CD14-positive monocyte (primary cell): ENCODE measurements around the gene DDAH1. TPM values are rescaled to one million over a fixed set of nuclear protein-coding genes. Genes with fewer than 3 reads are reported as not detected.

Experiments
- DNase-seq, 3 donors: peaks; one replicate each; pipeline ENCODE4 v3.0.0-alpha.2; 2011 to 2022
- H2AFZ ChIP-seq: 2 replicates; pipeline ENCODE4 v1.6.0; 2012; ENCODE audit warnings: mild to moderate bottlenecking, low read depth, low read length, inconsistent platforms; ENCODE audit not compliant: insufficient read depth, poor library complexity, severe bottlenecking
- H3K27ac ChIP-seq, 2 donors: 1 replicate in 1 of 2; 2 replicates in 1 of 2; pipeline ENCODE4 v1.5.1; 2012 to 2013; ENCODE audit warnings: low read length in 2 of 2, control low read depth in 1 of 2, inconsistent platforms in 1 of 2, low read depth in 1 of 2, mild to moderate bottlenecking in 1 of 2
- H3K27me3 ChIP-seq, 2 donors: one replicate each; pipeline versions ENCODE4 v1.6.0 to v1.6.1; 2011 to 2013; ENCODE audit warnings: low read length in 2 of 2; ENCODE audit not compliant: control insufficient read depth in 2 of 2, insufficient read depth in 2 of 2
- H3K36me3 ChIP-seq, 2 donors: replicated peaks in 1 of 2; 1 replicate in 1 of 2; 2 replicates in 1 of 2; pipeline versions ENCODE4 v1.5.1 to v1.6.1; 2012 to 2013; ENCODE audit warnings: low read length in 2 of 2, control low read depth in 1 of 2, inconsistent platforms in 1 of 2, mild to moderate bottlenecking in 1 of 2; ENCODE audit not compliant: insufficient read depth in 2 of 2, control insufficient read depth in 1 of 2
- H3K4me1 ChIP-seq, 2 donors: 1 replicate in 1 of 2; 2 replicates in 1 of 2; pipeline versions ENCODE4 v1.5.1 to v1.6.1; 2012 to 2013; ENCODE audit warnings: low read length in 2 of 2, control low read depth in 1 of 2, inconsistent platforms in 1 of 2, mild to moderate bottlenecking in 1 of 2, moderate library complexity in 1 of 2; ENCODE audit not compliant: insufficient read depth in 2 of 2, control insufficient read depth in 1 of 2
- H3K4me2 ChIP-seq: replicated peaks from 2 replicates; pipeline ENCODE3; 2012; ENCODE audit warnings: low read length, moderate library complexity, mild to moderate bottlenecking; ENCODE audit not compliant: poor library complexity, severe bottlenecking; ENCODE audit errors: extremely low read depth
- H3K4me3 ChIP-seq, 3 experiments: fragments of 200-600 bp in 1 of 3; sonication (generic) in 1 of 3; replicated peaks in 1 of 3; 1 replicate in 2 of 3; 2 replicates in 1 of 3; pipeline ENCODE4 v1.5.1; 2011 to 2013; ENCODE audit warnings: low read length in 3 of 3, mild to moderate bottlenecking in 3 of 3, control low read depth in 2 of 3, low read depth in 2 of 3, inconsistent platforms in 1 of 3, moderate library complexity in 1 of 3
- H3K79me2 ChIP-seq: 2 replicates; pipeline ENCODE4 v1.6.0; 2012; ENCODE audit warnings: mild to moderate bottlenecking, control low read depth, inconsistent platforms, low read length, moderate library complexity; ENCODE audit not compliant: insufficient read depth
- H3K9ac ChIP-seq: 2 replicates; pipeline ENCODE4 v1.6.0; 2017; ENCODE audit warnings: low read length, mild to moderate bottlenecking; ENCODE audit not compliant: insufficient read depth, poor library complexity, severe bottlenecking
- H3K9me3 ChIP-seq, 2 donors: replicated peaks in 1 of 2; 1 replicate in 1 of 2; 2 replicates in 1 of 2; pipeline versions ENCODE4 v1.5.1 to v1.6.1; 2012 to 2013; ENCODE audit warnings: low read length in 2 of 2, control low read depth in 1 of 2; ENCODE audit not compliant: control insufficient read depth in 1 of 2, insufficient read depth in 1 of 2
- H4K20me1 ChIP-seq: 2 replicates; pipeline ENCODE4 v1.6.0; 2012; ENCODE audit warnings: mild to moderate bottlenecking, low read length, control low read depth, moderate library complexity; ENCODE audit not compliant: insufficient read depth
- H3K27ac Mint-ChIP-seq, 7 donors: one replicate each; pipeline ENCODE4 v1.8.0; 2020; ENCODE audit warnings: mild to moderate bottlenecking in 7 of 7, mixed read lengths in 7 of 7, moderate library complexity in 6 of 7, inconsistent platforms in 2 of 7
- H3K27me3 Mint-ChIP-seq, 3 donors: one replicate each; pipeline ENCODE4 v1.8.0; 2021 to 2022; ENCODE audit warnings: low read depth in 3 of 3, mild to moderate bottlenecking in 3 of 3, mixed read lengths in 3 of 3, moderate library complexity in 3 of 3, inconsistent platforms in 1 of 3
- H3K36me3 Mint-ChIP-seq, 2 donors: one replicate each; pipeline ENCODE4 v1.8.0; 2020; ENCODE audit warnings: mixed read lengths in 2 of 2, inconsistent platforms in 1 of 2, mild to moderate bottlenecking in 1 of 2
- H3K4me1 Mint-ChIP-seq: one replicate; pipeline ENCODE4 v1.8.0; 2020; ENCODE audit warnings: mild to moderate bottlenecking, mixed read lengths
- H3K4me3 Mint-ChIP-seq, 2 donors: one replicate each; pipeline ENCODE4 v1.8.0; 2020; ENCODE audit warnings: mild to moderate bottlenecking in 2 of 2, mixed read lengths in 2 of 2, moderate library complexity in 1 of 2
- H3K9me3 Mint-ChIP-seq, 7 donors: one replicate each; pipeline ENCODE4 v1.8.0; 2020 to 2022; ENCODE audit warnings: mixed read lengths in 7 of 7, mild to moderate bottlenecking in 6 of 7, moderate library complexity in 6 of 7, inconsistent platforms in 2 of 7
- CTCF ChIP-seq: fragments of 200-600 bp; IDR thresholded peaks from one replicate; pipeline ENCODE4 v1.8.0; 2022; ENCODE audit warnings: antibody characterized with exemption, mild to moderate bottlenecking
- WGBS: methylation state at CpG from one replicate; pipeline ENCODE4 v1.1.5; 2013; ENCODE audit warnings: missing lambda C conversion rate; ENCODE audit not compliant: insufficient coverage; 5-methylcytosine and 5-hydroxymethylcytosine counted together
- intact Hi-C, 2 donors: fragments of 100-400 bp; cut with micrococcal nuclease; formaldehyde crosslinking; loops; one replicate each; pipeline versions ENCODE4 v1.15.0 to v1.15.1; 2023
- polyA plus RNA-seq, 3 donors: library from polyadenylated mRNA; depleted of rRNA in 1 of 3; unstranded in 2 of 3; stranded (reverse) in 1 of 3; fragments of 300-500 nt in 2 of 3; fragments of >200 nt in 1 of 3; fragmentation: Illumina TruSeq in 2 of 3; gene quantifications; 1 replicate in 2 of 3; 2 replicates in 1 of 3; pipeline ENCODE4 v1.2.3, GENCODE V29; 2012 to 2021

Gene DDAH1
- polyA plus RNA-seq, 3 donors, result not detected

- H3K4me1 Mint-ChIP-seq, result peaks cover 14% of the 10 kb centered on the region
- Histone ChIP-seq H3K4me1 (peaks cover 6 to 16% of the 10 kb centered on the region in 2 donors), H3K9me3 (peaks cover 0 to 5% of the 10 kb centered on the region in 2 donors), H3K27me3 (peaks cover 31 to 45% of the 10 kb centered on the region in 2 donors), H3K36me3 (no peaks in the 10 kb centered on the region), H2AFZ (peak overlapping the region; percentile 68), H3K27ac (no peak overlapping the region), H3K4me2 (peak overlapping the region; percentile 86), H3K79me2 (no peaks in the 10 kb centered on the region), H3K9ac (no peak overlapping the region), H4K20me1 (no peaks in the 10 kb centered on the region), H3K4me3 (peak overlapping the region in 2 of 3 experiments; percentile 14 to 73)
- H3K27ac Mint-ChIP-seq, result peak overlapping the region in 1 of 7 donors; percentile 82
- peaks cover 36 to 44% (median 38%) of the 10 kb centered on the region in 3 donors for H3K27me3 Mint-ChIP-seq
- peak overlapping the region; percentile 70 to 81 for H3K4me3 Mint-ChIP-seq
- intact Hi-C loops, result no loop called here
- no peak for DNase-seq
- no peak for TF ChIP-seq CTCF
- H3K36me3 Mint-ChIP-seq, result peaks cover 0 to 2% of the 10 kb centered on the region in 2 donors
- 8% methylated on average over 25 of the region's 26 CpGs for WGBS
- peaks cover 2 to 14% (median 9%) of the 10 kb centered on the region in 7 donors for H3K9me3 Mint-ChIP-seq
These were observed 1.0 kb downstream of the DDAH1 start for GRCh38 chr1:85463731-85464496.

DNA sequence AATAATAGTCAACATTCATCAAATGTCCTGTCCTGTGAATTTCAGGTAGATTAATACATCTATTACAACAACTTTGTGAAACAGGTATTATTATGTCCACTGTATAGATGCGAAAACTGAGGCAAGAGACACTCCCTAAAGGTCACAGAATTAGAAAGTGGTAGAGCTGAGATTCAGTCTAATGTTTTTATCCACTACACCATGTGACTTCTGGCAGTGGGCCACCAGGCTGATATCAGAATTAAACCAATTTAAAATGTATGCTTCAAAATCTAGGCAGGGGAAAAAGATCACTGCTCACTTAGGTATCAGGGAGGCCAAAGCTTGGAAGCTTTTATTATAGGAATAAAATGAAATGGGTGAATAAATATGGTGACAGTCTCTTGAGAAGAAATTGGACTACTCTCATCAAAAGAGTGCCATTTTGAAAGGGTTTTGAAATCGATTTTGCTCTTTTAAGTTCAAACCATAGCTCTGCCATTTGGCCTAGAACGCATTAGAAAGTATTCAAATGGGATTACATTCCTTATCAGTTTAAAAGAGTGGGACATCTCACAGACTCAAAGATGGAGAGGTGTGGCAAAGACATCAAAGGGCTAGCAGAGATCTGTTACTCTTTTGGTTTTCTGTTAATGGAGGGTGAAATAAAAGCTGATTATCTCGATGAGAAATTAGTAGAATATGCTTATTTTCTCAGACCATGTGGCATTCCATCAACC lies 1.9 kb downstream of the DDAH1 start:
- peaks cover 36 to 44% (median 38%) of the 10 kb centered on the region in 3 donors for H3K27me3 Mint-ChIP-seq
- Histone ChIP-seq H3K9ac (no peak overlapping the region), H3K4me1 (peaks cover 6 to 16% of the 10 kb centered on the region in 2 donors), H3K27ac (no peak overlapping the region), H3K27me3 (peaks cover 31 to 45% of the 10 kb centered on the region in 2 donors), H2AFZ (no peak overlapping the region), H3K36me3 (no peaks in the 10 kb centered on the region), H3K4me2 (no peak overlapping the region), H4K20me1 (no peaks in the 10 kb centered on the region), H3K79me2 (no peaks in the 10 kb centered on the region), H3K4me3 (no peak overlapping the region), H3K9me3 (peaks cover 0 to 5% of the 10 kb centered on the region in 2 donors)
- H3K36me3 Mint-ChIP-seq, result peaks cover 0 to 2% of the 10 kb centered on the region in 2 donors
- intact Hi-C loops, result no loop called here
- no peak overlapping the region for H3K27ac Mint-ChIP-seq
- TF ChIP-seq CTCF, result no peak
- peaks cover 0 to 9% (median 2%) of the 10 kb centered on the region in 7 donors for H3K9me3 Mint-ChIP-seq
- no CpG with 5 or more reads among the region's 4 CpGs for whole genome bisulfite sequencing
- no peak for DNase-seq
- peaks cover 14% of the 10 kb centered on the region for H3K4me1 Mint-ChIP-seq
- peak overlapping the region in 1 of 2 donors; percentile 27 for H3K4me3 Mint-ChIP-seq
